NCI-H510A treated with DMSO at 0.1 percent for 48 hours (cell line): ENCODE data around the gene GLIS1.

Experiments used
- DNase-seq: peaks from one replicate; lab custom pipeline; 2025; lab: John Stamatoyannopoulos, UW

Gene GLIS1

GRCh38 chr1:53693773-53694717, 44.9 kb downstream of the GLIS1 start:
- DNase-seq = no peak

- no peak for DNase-seq
Observed at GRCh38 chr1:53693339-53693738, 45.6 kb downstream of the GLIS1 start.

- no peak for DNase-seq
Observed at GRCh38 chr1:53691326-53691725, 47.6 kb downstream of the GLIS1 start.

GRCh38 chr1:53690411-53690810, 48.6 kb downstream of the GLIS1 start:
- no peak for DNase-seq

- DNase-seq = no peak
Observed at GRCh38 chr1:53689736-53690326, 49.1 kb downstream of the GLIS1 start.

- no peak for DNase-seq
Observed at GRCh38 chr1:53689223-53689622, 49.7 kb downstream of the GLIS1 start.

- DNase-seq = no peak
Observed at GRCh38 chr1:53688381-53689102, 50.4 kb downstream of the GLIS1 start.

GRCh38 chr1:53687901-53688300, 51.1 kb downstream of the GLIS1 start:
- no peak for DNase-seq

- no peak for DNase-seq
Observed at GRCh38 chr1:53687426-53687825, 51.5 kb downstream of the GLIS1 start.

GRCh38 chr1:53686965-53687267, 52.0 kb downstream of the GLIS1 start:
- DNase-seq = no peak

GRCh38 chr1:53686091-53686964, 52.6 kb downstream of the GLIS1 start:
- no peak for DNase-seq

GRCh38 chr1:53685272-53686051, 53.5 kb downstream of the GLIS1 start:
- no peak for DNase-seq

- DNase-seq = no peak
Observed at GRCh38 chr1:53684741-53685140, 54.2 kb downstream of the GLIS1 start.

- DNase-seq = no peak
Observed at GRCh38 chr1:53683986-53684740, 54.8 kb downstream of the GLIS1 start.

- no peak for DNase-seq
Observed at GRCh38 chr1:53682881-53683280, 56.1 kb downstream of the GLIS1 start.

GRCh38 chr1:53681977-53682685, 56.8 kb downstream of the GLIS1 start:
- DNase-seq = peak; percentile 58

GRCh38 chr1:53681351-53681976, 57.5 kb downstream of the GLIS1 start:
- DNase-seq = no peak

GRCh38 chr1:53680868-53681267, 58.1 kb downstream of the GLIS1 start:
- DNase-seq = no peak
